Uterus (tissue), 2 donors: Measurements from ENCODE around the gene SORT1.

Source experiments
- CTCF ChIP-seq, 4 experiments: fragments of 200-600 bp in 2 of 4; fragments of 450-650 bp in 2 of 4; sonication (generic) in 2 of 4; IDR thresholded peaks; one replicate each; pipeline ENCODE4 v1.5.1; 2016 to 2019; ENCODE audit warnings: antibody characterized with exemption in 4 of 4, mild to moderate bottlenecking in 2 of 4, moderate library complexity in 1 of 4
- POLR2A ChIP-seq, 2 donors: fragments of 450-650 bp; IDR thresholded peaks; one replicate each; pipeline ENCODE4 v1.6.1; 2016; ENCODE audit warnings: antibody characterized with exemption in 2 of 2, mild to moderate bottlenecking in 1 of 2, moderate library complexity in 1 of 2

- TF ChIP-seq CTCF (IDR thresholded peaks at IDR 0.05) (no peak), POLR2A (IDR thresholded peaks at IDR 0.05) (no peak)
These were observed 85.5 kb downstream of the SORT1 start for GRCh38 chr1:109312246-109312645.
